IMR-90 (cell line): ENCODE data around the gene TTC7B.

Experiments
- CHD1 ChIP-seq: IDR thresholded peaks from 2 replicates; pipeline ENCODE4 v1.6.1; 2012; ENCODE audit warnings: low read depth, low read length, improper control_type of control experiment
- POLR2A ChIP-seq: IDR thresholded peaks from 2 replicates; pipeline ENCODE4 v1.6.1; 2012; ENCODE audit warnings: mild to moderate bottlenecking, low read depth, low read length
- RCOR1 ChIP-seq: IDR thresholded peaks from 2 replicates; pipeline ENCODE4 v1.6.1; 2012; ENCODE audit warnings: mild to moderate bottlenecking, low read length, improper control_type of control experiment; ENCODE audit not compliant: insufficient replicate concordance
- TF ChIP-seq, protein P1 (sequence below): conservative IDR thresholded peaks from 2 replicates; pipeline ENCODE4 v1.5.1; 2012; ENCODE audit warnings: mild to moderate bottlenecking, low read depth, low read length, improper control_type of control experiment

DNA sequence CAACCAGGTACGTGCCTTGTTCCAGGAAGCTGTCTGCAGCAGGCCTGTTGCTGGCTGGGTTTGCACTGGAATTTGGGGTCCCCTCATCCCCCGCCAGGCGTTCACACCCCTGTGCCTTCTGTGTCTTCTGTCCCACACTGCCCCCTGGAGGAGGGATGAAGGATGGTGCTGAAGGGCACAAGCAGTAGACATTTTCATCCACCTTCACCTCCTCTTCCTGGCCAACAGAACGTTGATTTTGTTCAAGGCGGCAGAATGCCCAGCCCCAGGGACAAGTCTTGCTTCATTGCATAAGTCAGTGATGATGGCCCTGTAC lies 297.3 kb downstream of the TTC7B start:
- TF ChIP-seq, protein P1, sequence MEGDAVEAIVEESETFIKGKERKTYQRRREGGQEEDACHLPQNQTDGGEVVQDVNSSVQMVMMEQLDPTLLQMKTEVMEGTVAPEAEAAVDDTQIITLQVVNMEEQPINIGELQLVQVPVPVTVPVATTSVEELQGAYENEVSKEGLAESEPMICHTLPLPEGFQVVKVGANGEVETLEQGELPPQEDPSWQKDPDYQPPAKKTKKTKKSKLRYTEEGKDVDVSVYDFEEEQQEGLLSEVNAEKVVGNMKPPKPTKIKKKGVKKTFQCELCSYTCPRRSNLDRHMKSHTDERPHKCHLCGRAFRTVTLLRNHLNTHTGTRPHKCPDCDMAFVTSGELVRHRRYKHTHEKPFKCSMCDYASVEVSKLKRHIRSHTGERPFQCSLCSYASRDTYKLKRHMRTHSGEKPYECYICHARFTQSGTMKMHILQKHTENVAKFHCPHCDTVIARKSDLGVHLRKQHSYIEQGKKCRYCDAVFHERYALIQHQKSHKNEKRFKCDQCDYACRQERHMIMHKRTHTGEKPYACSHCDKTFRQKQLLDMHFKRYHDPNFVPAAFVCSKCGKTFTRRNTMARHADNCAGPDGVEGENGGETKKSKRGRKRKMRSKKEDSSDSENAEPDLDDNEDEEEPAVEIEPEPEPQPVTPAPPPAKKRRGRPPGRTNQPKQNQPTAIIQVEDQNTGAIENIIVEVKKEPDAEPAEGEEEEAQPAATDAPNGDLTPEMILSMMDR = peak; percentile 40; the same call in 1 of the 2 replicates
- TF ChIP-seq CHD1 = no peak
- no peak for TF ChIP-seq RCOR1
- TF ChIP-seq POLR2A = no peak
